ENCODE data around the gene PCDH9.

Gene PCDH9

GRCh38 chr13:66354879-66355751, 875.0 kb downstream of the PCDH9 start:
- no peak for DNase-seq

- no peak for DNase-seq
Measured at GRCh38 chr13:66353664-66354063, 876.5 kb downstream of the PCDH9 start.

GRCh38 chr13:66349966-66350365, 880.2 kb downstream of the PCDH9 start:
- no peak for DNase-seq

GRCh38 chr13:66348745-66349690, 881.1 kb downstream of the PCDH9 start:
- no peak for DNase-seq

- no peak for DNase-seq
Measured at GRCh38 chr13:66347486-66348117, 882.5 kb downstream of the PCDH9 start.

- DNase-seq = no peak
Measured at GRCh38 chr13:66345971-66346370, 884.2 kb downstream of the PCDH9 start.

GRCh38 chr13:66345518-66345810, 884.7 kb downstream of the PCDH9 start:
- DNase-seq = no peak

- DNase-seq = no peak
Measured at GRCh38 chr13:66344805-66345517, 885.2 kb downstream of the PCDH9 start.

- DNase-seq = no peak
Measured at GRCh38 chr13:66343224-66343828, 886.8 kb downstream of the PCDH9 start.

GRCh38 chr13:66341635-66342377, 888.3 kb downstream of the PCDH9 start:
- DNase-seq = no peak

- DNase-seq = no peak
Measured at GRCh38 chr13:66339214-66339613, 890.9 kb downstream of the PCDH9 start.

GRCh38 chr13:66338542-66338941, 891.6 kb downstream of the PCDH9 start:
- no peak for DNase-seq

- no peak for DNase-seq
Measured at GRCh38 chr13:66335626-66336025, 894.5 kb downstream of the PCDH9 start.

- no peak for DNase-seq
Measured at GRCh38 chr13:66329988-66330451, 900.1 kb downstream of the PCDH9 start.

- DNase-seq = no peak
Measured at GRCh38 chr13:66328476-66328875, 901.7 kb downstream of the PCDH9 start.

- no peak for DNase-seq
Measured at GRCh38 chr13:66323745-66324347, 906.3 kb downstream of the PCDH9 start.

- DNase-seq = no peak
Measured at GRCh38 chr13:66322936-66323335, 907.2 kb downstream of the PCDH9 start.

- DNase-seq = no peak
Measured at GRCh38 chr13:66322193-66322740, 907.9 kb downstream of the PCDH9 start.

- DNase-seq = no peak
Measured at GRCh38 chr13:66314911-66315310, 915.2 kb downstream of the PCDH9 start.

GRCh38 chr13:66313413-66313812, 916.7 kb downstream of the PCDH9 start:
- DNase-seq = no peak
